GM19463 (cell line): ENCODE results near the gene CUL1.

Source experiments
- ATAC-seq: cut with Tn5 transposase; IDR thresholded peaks from one replicate; pipeline ENCODE4 v1.9.1; 2021; ENCODE audit warnings: mild to moderate bottlenecking, moderate library complexity; ENCODE audit not compliant: unreplicated experiment

Gene CUL1

GRCh38 chr7:148715027-148715426, 16.3 kb downstream of the CUL1 start:
- ATAC-seq: no peak

DNA sequence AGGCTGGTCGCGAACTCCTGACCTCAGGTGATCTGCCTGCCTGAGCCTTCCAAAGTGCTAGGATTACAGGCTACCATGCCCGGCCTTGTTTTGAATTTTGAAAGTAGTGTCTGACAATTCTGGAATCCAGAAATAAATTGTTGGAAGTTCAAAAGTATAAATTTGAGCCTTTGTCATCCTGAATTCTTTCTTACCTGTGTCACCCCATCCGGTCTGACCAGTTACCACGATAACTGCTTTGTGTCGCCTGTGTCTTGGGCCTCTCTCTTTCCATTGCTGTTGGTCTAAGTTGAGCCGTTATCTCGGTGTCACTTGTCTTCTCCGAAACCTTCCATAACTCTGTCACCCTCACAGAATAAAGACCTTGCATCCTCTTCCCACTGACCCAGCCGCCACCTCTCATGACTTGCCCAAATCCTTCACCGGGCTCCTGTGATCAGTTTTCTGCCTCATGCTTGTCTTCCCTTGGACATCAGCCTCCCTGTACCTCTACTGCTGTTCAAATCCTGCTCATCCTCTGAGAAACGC, 18.6 kb downstream of the CUL1 start:
- no peak for ATAC-seq

GRCh38 chr7:148718431-148718830, 19.7 kb downstream of the CUL1 start:
- ATAC-seq: no peak

DNA sequence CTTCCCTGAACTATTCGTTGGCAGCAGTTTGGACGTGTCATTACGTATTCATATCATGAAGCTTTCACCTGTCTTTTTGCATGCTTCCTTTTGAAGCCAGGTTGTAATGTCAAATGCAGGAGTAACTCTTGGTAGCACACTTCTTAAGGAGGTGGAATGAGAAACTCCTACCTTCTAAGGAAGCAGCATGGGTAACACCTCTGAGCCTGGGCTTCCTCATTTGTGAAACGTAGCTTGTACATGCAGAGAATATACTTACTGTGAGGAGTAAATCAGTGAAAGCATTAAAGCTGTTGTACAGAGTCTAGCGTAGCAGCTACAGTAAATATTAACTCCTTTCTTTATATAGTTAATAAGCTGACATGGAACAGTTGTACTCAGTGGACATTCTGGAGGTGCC, 21.1 kb downstream of the CUL1 start:
- ATAC-seq: no peak

DNA sequence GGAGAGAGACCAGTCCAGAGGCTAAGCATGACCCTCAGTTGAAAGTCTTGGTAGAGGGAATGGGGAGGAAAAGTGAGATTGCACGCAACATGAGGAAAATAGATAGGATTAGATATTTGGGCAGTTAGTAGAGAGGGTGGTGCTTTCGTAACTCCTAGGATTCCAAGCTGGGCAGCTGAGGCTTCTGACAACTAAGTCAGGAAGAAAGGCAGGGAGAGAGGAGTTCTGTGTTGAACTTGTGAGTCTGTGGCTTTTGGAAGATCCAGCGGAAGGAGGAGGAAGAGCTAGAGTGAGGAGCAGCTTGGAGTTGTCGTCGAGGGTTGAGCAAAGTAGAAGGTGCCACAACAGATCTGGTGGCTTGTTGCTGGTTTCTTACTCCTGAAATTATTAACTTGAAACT, 21.8 kb downstream of the CUL1 start:
- ATAC-seq: no peak

GRCh38 chr7:148721390-148721789, 22.7 kb downstream of the CUL1 start:
- no peak for ATAC-seq

DNA sequence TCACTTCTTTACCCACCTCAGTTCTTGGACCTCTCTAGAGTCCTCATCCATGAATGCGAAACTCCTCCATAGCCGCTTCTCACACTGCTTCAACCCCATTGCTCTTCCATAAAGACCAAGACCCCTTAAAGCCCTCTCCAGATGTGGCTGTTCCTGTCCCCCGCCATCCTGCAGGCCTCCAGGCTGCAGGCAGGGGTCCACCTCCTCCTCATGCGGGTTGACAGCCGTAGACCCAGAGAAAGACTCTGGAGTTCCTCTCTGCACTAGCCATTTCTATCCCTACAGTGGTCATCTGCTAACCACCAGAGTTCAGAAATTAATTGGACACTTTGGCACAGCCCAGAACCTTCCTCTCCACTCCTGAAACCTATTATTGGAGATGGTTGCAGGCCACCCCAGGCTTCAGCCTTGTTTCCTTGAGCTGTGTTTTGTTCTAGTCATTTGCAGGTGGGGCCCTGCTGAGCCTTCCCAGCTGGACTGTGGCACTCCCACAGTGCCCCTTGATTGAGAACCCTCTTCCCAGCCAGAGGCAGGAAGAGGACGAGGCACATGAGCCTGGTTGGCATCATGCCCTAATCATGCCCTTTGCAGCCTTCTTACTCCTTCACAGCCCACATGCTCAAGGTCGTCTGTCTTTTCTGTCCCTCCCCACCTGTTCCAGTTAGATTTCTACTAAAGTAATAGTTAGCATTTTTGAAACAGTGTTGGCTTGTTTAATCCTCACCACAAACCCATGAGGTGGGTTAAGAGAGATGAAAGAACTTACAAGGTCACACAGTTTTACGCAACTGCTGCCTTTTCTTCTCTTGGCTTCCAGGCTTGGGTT, 23.9 kb downstream of the CUL1 start:
- no peak for ATAC-seq

DNA sequence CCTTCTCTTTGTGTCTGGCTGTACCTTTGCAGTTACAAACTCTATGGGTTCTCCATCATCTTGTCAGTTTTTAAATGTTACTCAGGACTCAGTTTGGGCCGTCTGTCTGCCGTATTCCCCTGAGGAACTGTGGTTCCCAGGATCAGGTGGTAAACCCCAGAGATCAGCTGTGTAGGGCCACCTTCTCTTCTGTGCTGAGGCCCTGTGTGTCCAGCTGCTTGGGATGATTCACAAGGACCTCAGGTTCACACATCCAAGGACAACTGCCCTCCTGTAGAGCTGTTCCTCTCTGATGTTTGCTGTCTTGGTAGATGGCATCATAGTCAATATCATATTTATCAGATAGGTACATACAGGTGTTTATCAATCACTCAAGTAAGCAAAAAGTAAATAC, 24.5 kb downstream of the CUL1 start:
- ATAC-seq: no peak

DNA sequence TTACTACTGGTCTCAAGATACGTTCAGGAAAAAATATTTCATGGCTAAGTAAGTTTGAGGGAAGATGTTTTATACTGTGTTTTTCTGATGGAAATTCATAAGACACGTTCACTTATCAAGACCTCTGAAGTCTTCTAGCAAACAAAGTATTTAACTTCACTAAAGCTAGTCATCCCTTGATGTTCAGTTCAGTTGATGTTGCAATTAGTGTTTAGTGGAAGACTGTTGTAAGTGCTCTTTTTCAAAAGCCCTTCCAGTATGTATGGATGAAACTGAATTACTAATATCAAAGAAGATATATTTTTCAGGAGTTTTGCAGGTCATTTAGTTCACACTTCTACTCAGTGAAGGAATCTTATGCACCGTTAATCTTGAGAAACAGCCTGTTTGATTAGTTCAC, 25.1 kb downstream of the CUL1 start:
- ATAC-seq: no peak

- no peak for ATAC-seq
Measured at GRCh38 chr7:148726385-148726784, 27.7 kb downstream of the CUL1 start.

GRCh38 chr7:148727501-148728278, 29.0 kb downstream of the CUL1 start:
- peak; percentile 46 for ATAC-seq

- no peak for ATAC-seq
Measured at GRCh38 chr7:148729984-148730733, 31.5 kb downstream of the CUL1 start.

DNA sequence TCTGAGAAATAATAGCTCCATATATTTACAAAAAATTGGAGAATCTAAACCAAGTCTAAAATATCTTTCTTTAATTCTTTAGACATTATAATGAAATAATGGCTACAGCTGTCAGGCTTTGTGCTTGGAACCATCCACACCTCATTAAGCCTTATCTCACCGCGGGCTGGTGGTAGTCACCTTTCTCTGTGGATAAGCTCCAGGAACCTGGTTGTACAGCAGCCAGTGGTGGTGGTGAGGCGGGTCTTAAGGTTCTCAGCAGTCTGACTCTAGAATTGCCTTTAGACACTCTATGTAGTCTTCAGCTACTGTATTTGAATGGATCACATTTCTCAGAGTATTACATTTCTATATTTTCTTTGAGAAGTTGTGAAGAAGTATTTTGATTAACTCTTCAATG, 34.2 kb downstream of the CUL1 start:
- ATAC-seq: no peak

GRCh38 chr7:148733496-148733895, 34.8 kb downstream of the CUL1 start:
- no peak for ATAC-seq

- no peak for ATAC-seq
Measured at GRCh38 chr7:148735141-148735540, 36.4 kb downstream of the CUL1 start.

GRCh38 chr7:148735967-148736366, 37.3 kb downstream of the CUL1 start:
- ATAC-seq: no peak

DNA sequence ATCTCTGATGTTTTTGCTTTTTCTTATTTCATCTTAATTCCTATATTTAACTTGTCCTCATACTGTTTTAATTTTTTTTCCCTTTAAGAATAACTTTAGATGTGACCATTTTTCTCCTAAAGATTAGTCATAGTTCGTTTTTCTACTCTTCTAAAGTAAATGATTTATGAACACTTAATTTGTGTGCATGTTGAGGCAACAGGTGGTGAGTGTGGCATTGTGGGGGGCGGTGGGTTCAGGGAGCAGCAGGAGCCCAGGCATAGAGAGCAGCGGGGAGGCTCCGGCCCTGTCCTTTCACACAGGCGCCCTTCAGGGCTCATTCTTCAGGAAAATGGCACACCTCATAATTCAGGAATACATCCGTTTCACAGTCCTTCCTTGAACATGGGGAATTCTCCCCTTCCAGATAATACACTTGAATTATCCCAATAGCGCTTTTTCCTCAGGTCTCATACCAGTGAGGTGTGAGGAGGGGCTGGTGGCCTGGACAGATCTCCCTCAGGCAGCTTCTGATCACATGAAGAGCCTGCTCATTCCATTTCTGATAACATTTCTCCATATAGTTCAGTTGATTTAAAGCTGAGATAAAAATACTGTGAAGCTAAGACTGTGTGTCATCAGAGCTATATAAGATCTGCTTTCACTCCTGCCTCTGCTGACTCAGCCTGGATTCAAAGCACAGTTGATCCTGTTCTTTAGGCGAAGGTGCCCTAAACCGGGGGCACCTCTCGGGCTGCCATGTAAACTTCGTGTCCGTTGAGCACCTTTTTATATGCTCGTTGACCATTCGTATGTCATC, 40.2 kb downstream of the CUL1 start:
- ATAC-seq: no peak

DNA sequence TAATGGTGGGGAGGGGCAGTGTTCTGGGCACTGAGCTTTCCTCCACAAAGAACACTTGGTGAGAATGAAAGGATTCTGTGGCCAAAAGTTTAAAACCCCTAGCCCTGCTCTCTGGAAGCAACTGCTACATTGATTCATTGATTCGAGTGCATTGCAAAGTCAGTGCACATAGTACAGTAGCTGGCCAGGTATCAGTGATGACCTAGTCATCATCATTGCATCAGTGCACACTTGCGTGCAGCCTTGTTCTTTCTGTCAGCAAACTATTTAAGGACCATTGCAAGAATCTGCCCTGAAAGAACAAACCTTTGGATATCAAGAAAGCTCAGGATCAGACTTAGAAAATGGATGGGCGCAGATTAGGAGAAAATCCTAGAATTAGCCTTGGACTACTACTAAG, 47.4 kb downstream of the CUL1 start:
- no peak for ATAC-seq

DNA sequence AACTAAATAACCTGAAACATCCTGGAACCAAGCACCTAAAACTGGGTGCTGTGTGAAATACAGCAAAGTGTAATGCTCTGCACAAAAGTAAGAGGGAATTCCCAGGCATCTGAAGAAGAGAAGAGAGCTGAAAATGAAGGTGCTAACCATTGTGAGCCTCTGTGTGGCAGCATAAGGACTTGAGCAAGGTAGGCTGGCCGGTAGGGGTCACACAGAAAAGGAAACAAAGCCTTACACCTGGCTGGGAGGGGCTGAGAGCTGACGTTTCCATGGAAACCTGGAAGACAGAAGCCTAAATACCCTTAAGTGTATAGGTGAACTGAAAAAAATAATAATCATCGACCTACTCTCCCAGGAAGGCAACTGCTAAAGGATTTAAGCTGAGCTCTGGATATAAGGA, 48.6 kb downstream of the CUL1 start:
- ATAC-seq: no peak
